ENCODE measurements around the gene APP. TPM values are rescaled to one million over a fixed set of nuclear protein-coding genes. Genes with fewer than 3 reads are reported as not detected.
A peak's percentile ranks its signal among the peaks of the same experiment; 100 is the strongest.

Gene APP
- polyA plus RNA-seq, 1 experiment = 964 TPM

- ChIA-PET CTCF (no interaction called here), POLR2A (no interaction called here)
- no peaks in the 10 kb centered on the region for H3K36me3 ChIP-seq (ENCODE audit: control insufficient read depth, insufficient read depth, low read length)
- DNase-seq (ENCODE audit: low read depth) = no peak
- H3K4me3 ChIP-seq (ENCODE audit: low read depth, low read length) = no peak overlapping the region
- no peak for TF ChIP-seq CTCF (IDR thresholded peaks at IDR 0.05; ENCODE audit: insufficient read depth, low read depth, low read length)
- no peaks in the 10 kb centered on the region for H3K27me3 ChIP-seq (ENCODE audit: control insufficient read depth, insufficient read depth, low read length)
These were observed 303.5 kb downstream of the APP start for GRCh38 chr21:25867061-25867460.

- H3K27me3 ChIP-seq (ENCODE audit: control insufficient read depth, insufficient read depth, low read length) = no peaks in the 10 kb centered on the region
- H3K4me3 ChIP-seq (ENCODE audit: low read depth, low read length) = no peak overlapping the region
- CTCF ChIA-PET = interaction anchor here (1.0 kb wide), 2 partner anchors 9 to 255 kb away, joined by 3 read pairs; no protein-coding TSS in a partner anchor
- H3K36me3 ChIP-seq (ENCODE audit: control insufficient read depth, insufficient read depth, low read length) = no peaks in the 10 kb centered on the region
- no peak for TF ChIP-seq CTCF (IDR thresholded peaks at IDR 0.05; ENCODE audit: insufficient read depth, low read depth, low read length)
- POLR2A ChIA-PET = no interaction called here
- no peak for DNase-seq (ENCODE audit: low read depth)
These were observed 306.8 kb downstream of the APP start for GRCh38 chr21:25863747-25864146.

GRCh38 chr21:25863031-25863430, 307.5 kb downstream of the APP start:
- CTCF ChIA-PET = interaction anchor here (1.5 kb wide), 1 partner anchor 10 kb away, joined by 4 read pairs; no protein-coding TSS in a partner anchor
- Histone ChIP-seq H3K27me3 (ENCODE audit: control insufficient read depth, insufficient read depth, low read length) (no peaks in the 10 kb centered on the region), H3K36me3 (ENCODE audit: control insufficient read depth, insufficient read depth, low read length) (no peaks in the 10 kb centered on the region), H3K4me3 (ENCODE audit: low read depth, low read length) (no peak overlapping the region)
- POLR2A ChIA-PET = no interaction called here
- no peak for DNase-seq (ENCODE audit: low read depth)
- no peak for TF ChIP-seq CTCF (IDR thresholded peaks at IDR 0.05; ENCODE audit: insufficient read depth, low read depth, low read length)

- CTCF ChIA-PET = interaction anchor here (1.4 to 1.5 kb wide), 2 partner anchors 10 to 254 kb away, joined by 4 to 5 read pairs; no protein-coding TSS in a partner anchor
- H3K4me3 ChIP-seq (ENCODE audit: low read depth, low read length) = no peak overlapping the region
- 0 out of 2 replicates have a peak, but pooled peaks cover 1% of the 10 kb centered on the region for H3K27me3 ChIP-seq (ENCODE audit: control insufficient read depth, insufficient read depth, low read length)
- H3K36me3 ChIP-seq (ENCODE audit: control insufficient read depth, insufficient read depth, low read length) = no peaks in the 10 kb centered on the region
- POLR2A ChIA-PET = no interaction called here
- TF ChIP-seq CTCF (IDR thresholded peaks at IDR 0.05; ENCODE audit: insufficient read depth, low read depth, low read length) = peak; percentile 66
- no peak for DNase-seq (ENCODE audit: low read depth)
These were observed 308.0 kb downstream of the APP start for GRCh38 chr21:25862596-25862995.

GRCh38 chr21:25862112-25862511, 308.5 kb downstream of the APP start:
- no peaks in the 10 kb centered on the region for H3K36me3 ChIP-seq (ENCODE audit: control insufficient read depth, insufficient read depth, low read length)
- H3K4me3 ChIP-seq (ENCODE audit: low read depth, low read length) = no peak overlapping the region
- no peak for TF ChIP-seq CTCF (IDR thresholded peaks at IDR 0.05; ENCODE audit: insufficient read depth, low read depth, low read length)
- ChIA-PET CTCF (interaction anchor here (1.2 to 1.5 kb wide), 3 partner anchors 10 to 254 kb away, joined by 3 to 5 read pairs (median 4); no protein-coding TSS in a partner anchor), POLR2A (no interaction called here)
- H3K27me3 ChIP-seq (ENCODE audit: control insufficient read depth, insufficient read depth, low read length) = 0 out of 2 replicates have a peak, but pooled peaks cover 1% of the 10 kb centered on the region
- no peak for DNase-seq (ENCODE audit: low read depth)

All from BJ (cell line).